Measurements from ENCODE around the gene SLX4IP.

DNA sequence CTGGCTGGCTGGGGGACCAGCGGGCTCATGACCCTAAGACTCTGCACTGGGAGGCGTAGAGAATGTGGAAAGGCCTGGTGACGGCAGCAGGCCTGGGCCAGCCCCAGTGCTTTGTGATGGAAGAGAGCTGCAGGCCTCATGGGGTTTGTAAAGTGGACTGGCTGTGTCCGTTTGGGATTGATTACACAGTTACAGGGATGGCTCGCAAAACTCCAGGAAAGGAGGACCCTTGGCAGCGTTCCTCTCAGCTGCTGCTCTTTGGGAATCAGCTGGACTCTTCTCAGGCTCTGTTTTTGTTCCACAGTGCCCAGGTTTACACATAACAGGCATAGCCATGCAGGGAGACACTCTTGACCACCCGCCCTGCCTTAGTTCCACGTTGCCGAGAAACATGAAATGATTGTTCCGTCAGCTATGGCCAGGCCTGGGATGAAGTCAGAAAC lies 89.0 kb downstream of the SLX4IP start:
- no peak for TF ChIP-seq POLR2AphosphoS5 (IDR thresholded peaks at IDR 0.05; ENCODE audit: borderline replicate concordance, low read depth, low read length)
- no peak for TF ChIP-seq EZH2 (IDR thresholded peaks at IDR 0.05)
- no peak for TF ChIP-seq FOXP2 (optimal IDR thresholded peaks at IDR 0.05; ENCODE audit: control extremely low read depth, extremely low read length, insufficient read depth)

Data from SK-N-MC (cell line).